Upper lobe of right lung (tissue), 1 donor: ENCODE measurements around the gene DHCR7. TPM values are rescaled to one million over a fixed set of nuclear protein-coding genes. Genes with fewer than 3 reads are reported as not detected.
A peak's percentile ranks its signal among the peaks of the same experiment; 100 is the strongest.
"Not testable (repeated sequence)": the region's sequence is repeated elsewhere in the genome, so short reads cannot be mapped to it uniquely, and the experiment has no call there.

Experiments used
- ATAC-seq: fragments of 200-7000 bp; cut with Tn5 transposase; one replicate; pipeline ENCODE4 v1.9.1; 2020; ENCODE audit warnings: mild to moderate bottlenecking, moderate library complexity
- DNase-seq: peaks from one replicate; pipeline ENCODE4 v3.0.0-alpha.2; 2020
- H3K27ac ChIP-seq: fragments of 200-600 bp; one replicate; pipeline ENCODE4 v1.8.0; 2022
- H3K27me3 ChIP-seq: fragments of 200-600 bp; one replicate; pipeline ENCODE4 v1.8.0; 2022; ENCODE audit warnings: mild to moderate bottlenecking
- H3K36me3 ChIP-seq: fragments of 200-600 bp; one replicate; pipeline ENCODE4 v1.8.0; 2022
- H3K4me1 ChIP-seq: fragments of 200-600 bp; one replicate; pipeline ENCODE4 v1.8.0; 2022
- H3K4me3 ChIP-seq: fragments of 200-600 bp; one replicate; pipeline ENCODE4 v1.8.0; 2022; ENCODE audit warnings: mild to moderate bottlenecking
- H3K9me3 ChIP-seq: fragments of 200-600 bp; one replicate; pipeline ENCODE4 v1.8.0; 2022
- intact Hi-C: fragments of 100-400 bp; cut with DNase I; formaldehyde crosslinking; loops from one replicate; pipeline ENCODE4 v1.11.0; 2022
- total RNA-seq: library from RNA; stranded (reverse); fragmentation: NEBNext Ultra II Directional; extraction: Animal tissue kit (Norgen Biotek cat#: 25700); gene quantifications from one replicate; pipeline ENCODE4 v1.2.1, GENCODE V29; 2021
- TF ChIP-seq, protein P1 (sequence below): fragments of 200-600 bp; IDR thresholded peaks from one replicate; pipeline ENCODE4 v1.8.0; 2022; ENCODE audit warnings: antibody characterized with exemption
- donor health status: DM: no; HTN: yes; CAD: no; lungs with severe emphysema.

DHCR7 gene
- total RNA-seq, 1 donor from 2014 or later, result 105 TPM

DNA sequence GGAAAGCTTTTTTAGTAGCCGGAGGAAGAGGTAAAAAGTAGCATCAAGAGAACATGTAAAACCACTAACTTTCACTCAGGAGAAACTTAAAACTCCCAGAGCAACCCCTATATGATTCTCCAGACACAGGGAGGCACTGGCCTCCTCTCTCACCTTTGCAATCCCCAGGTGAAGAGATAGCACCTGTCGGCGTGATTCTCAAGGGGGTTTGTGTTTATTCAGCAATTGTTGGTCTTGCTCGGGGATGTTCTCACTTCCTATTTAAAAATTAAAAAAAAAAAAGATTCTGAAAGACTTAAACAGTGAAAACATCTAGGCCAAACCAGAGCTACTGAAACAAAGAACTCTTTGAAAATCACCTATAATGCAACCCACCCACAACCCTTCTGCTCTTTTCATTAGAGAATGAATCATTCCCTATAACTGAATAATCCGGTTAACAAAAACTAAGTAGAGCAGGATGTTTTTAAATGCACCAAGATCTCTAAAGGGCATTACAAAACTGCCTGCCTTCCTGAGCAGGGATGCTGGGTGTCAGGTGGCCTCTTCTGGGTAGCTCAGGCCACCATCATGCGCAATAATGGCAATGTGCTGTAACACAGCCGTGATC is 24.9 kb downstream of the DHCR7 start:
- Histone ChIP-seq H3K27ac (no peak overlapping the region), H3K4me1 (peaks cover 1% of the 10 kb centered on the region), H3K27me3 (peaks cover 4% of the 10 kb centered on the region), H3K36me3 (no peaks in the 10 kb centered on the region), H3K4me3 (no peak overlapping the region), H3K9me3 (no peaks in the 10 kb centered on the region)
- DNase-seq (no peak), ATAC-seq (no peak)
- TF ChIP-seq, protein P1, sequence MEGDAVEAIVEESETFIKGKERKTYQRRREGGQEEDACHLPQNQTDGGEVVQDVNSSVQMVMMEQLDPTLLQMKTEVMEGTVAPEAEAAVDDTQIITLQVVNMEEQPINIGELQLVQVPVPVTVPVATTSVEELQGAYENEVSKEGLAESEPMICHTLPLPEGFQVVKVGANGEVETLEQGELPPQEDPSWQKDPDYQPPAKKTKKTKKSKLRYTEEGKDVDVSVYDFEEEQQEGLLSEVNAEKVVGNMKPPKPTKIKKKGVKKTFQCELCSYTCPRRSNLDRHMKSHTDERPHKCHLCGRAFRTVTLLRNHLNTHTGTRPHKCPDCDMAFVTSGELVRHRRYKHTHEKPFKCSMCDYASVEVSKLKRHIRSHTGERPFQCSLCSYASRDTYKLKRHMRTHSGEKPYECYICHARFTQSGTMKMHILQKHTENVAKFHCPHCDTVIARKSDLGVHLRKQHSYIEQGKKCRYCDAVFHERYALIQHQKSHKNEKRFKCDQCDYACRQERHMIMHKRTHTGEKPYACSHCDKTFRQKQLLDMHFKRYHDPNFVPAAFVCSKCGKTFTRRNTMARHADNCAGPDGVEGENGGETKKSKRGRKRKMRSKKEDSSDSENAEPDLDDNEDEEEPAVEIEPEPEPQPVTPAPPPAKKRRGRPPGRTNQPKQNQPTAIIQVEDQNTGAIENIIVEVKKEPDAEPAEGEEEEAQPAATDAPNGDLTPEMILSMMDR, result no peak
- intact Hi-C loops, result no loop called here

DNA sequence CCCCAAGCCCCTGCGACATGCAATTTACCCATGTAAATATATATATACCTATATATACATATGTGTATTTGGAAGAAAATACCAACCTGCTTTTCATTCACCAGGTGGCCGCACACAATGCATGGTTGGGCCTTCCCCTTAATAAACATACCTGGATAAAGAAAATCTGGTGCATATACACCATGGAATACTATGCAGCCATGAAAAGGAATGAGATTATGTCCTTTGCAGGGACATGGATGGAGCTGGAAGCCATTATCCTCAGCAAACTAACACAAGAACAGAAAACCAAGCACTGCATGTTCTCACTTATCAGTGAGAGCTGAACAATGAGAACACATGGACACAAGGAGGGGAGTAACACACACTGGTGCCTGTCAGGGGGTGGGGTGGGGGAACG is 25.9 kb downstream of the DHCR7 start:
- intact Hi-C loops, DNase-seq, H3K4me3 ChIP-seq, H3K9me3 ChIP-seq, H3K4me1 ChIP-seq, H3K27ac ChIP-seq, H3K27me3 ChIP-seq, ATAC-seq, H3K36me3 ChIP-seq: not testable (repeated sequence)

DNA sequence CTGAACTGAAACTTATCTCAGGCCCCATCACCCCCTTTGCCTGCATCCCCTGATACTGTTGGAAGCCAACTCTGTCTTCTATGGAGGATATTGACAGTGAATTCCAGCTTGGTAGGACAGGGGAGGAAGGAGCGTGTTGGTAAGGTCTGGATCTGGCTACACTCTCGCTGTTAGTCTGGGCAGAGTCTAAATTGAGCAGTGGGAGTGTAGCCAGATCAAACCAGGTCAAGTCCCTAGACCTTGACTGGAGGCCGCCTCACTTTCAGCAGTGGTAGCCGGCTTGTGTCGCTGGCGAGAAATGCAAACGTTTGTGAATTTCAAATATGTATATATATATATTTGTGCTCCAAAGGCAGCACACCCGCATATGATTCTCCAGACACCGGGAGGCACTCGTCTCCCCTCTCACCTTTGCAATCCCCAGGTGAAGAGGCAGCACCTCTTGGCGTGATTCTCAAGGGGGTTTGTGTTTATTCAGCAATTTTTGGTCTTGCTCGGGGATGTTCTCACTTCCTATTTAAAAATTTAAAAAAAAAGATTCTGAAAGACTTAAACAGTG is 26.7 kb downstream of the DHCR7 start:
- ATAC-seq, result no peak
- intact Hi-C loops, result no loop called here
- Histone ChIP-seq H3K27ac (no peak overlapping the region), H3K9me3 (no peaks in the 10 kb centered on the region), H3K36me3 (no peaks in the 10 kb centered on the region), H3K4me1 (no peaks in the 10 kb centered on the region), H3K4me3 (no peak overlapping the region), H3K27me3 (peaks cover 4% of the 10 kb centered on the region)
- DNase-seq, result peak; percentile 37
- TF ChIP-seq, protein P1, result no peak

DNA sequence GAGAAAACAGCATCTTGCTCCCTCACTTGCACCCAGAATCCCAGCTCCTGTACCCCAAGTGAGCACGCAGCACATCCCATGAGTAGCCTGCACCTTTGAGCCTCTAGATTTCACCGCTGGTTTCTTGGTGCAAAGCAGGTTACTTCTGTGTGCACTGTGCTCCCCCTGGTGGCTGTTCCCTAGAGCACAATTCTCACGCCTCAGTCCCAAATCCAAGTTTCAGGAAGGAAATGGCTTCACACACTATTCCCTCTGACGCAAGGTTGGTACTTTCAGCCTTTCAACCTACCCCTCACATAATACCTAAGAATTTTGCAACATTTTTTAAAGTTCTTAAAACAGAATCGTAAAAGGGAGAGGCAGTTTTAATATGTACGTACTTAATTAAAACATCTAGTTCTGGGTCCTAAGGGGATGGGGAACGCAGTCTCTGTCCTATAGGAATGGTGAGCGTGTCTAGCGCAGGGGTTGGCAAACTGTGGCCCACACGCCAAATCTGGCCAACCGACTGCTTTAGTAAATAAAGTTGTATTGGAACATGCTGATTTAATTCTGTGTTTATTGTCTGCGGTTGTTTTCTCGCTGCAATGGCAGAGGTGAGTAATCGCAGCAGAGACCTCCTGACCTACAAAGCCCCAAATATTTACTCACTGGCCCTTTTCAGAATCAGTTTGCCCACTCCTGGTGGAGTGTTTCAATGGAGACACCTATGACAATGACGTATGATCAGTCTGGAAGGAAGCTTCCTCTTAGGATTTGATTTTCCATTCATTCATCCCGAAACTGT is 27.5 kb downstream of the DHCR7 start:
- H3K36me3 ChIP-seq, result no peaks in the 10 kb centered on the region
- TF ChIP-seq, protein P1, result peak; percentile 69
- no peaks in the 10 kb centered on the region for H3K9me3 ChIP-seq
- DNase-seq, result no peak
- peak; percentile 91 for ATAC-seq
- no peak overlapping the region for H3K4me3 ChIP-seq
- H3K4me1 ChIP-seq, result no peaks in the 10 kb centered on the region
- H3K27me3 ChIP-seq, result peaks cover 4% of the 10 kb centered on the region
- H3K27ac ChIP-seq, result no peak overlapping the region
- intact Hi-C loops, result no loop called here

DNA sequence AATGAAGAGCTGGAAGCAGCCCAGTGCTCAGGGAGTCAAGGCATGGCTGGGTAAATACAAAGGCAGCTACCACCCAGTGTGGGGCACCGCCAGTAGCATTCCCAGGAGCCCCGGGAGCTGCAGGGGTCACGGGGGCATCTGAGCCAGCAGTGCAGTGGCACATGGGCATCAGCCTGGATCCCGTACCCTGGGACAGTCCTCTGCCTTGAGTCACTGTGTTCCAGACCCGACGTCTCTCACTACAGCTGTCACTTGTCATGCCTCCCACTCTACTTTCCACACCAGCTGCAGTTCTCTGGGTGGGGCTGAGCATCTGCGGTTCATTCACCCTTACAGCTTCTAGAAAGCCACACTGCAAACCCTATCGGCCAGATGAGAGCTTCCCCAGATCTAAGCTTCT is 29.6 kb downstream of the DHCR7 start:
- DNase-seq (no peak), ATAC-seq (no peak)
- H3K36me3 ChIP-seq, result no peaks in the 10 kb centered on the region
- H3K4me1 ChIP-seq, result no peaks in the 10 kb centered on the region
- H3K27ac ChIP-seq, result no peak overlapping the region
- H3K9me3 ChIP-seq, result no peaks in the 10 kb centered on the region
- TF ChIP-seq, protein P1, result no peak
- peaks cover 3% of the 10 kb centered on the region for H3K27me3 ChIP-seq
- intact Hi-C loops, result no loop called here
- no peak overlapping the region for H3K4me3 ChIP-seq

DNA sequence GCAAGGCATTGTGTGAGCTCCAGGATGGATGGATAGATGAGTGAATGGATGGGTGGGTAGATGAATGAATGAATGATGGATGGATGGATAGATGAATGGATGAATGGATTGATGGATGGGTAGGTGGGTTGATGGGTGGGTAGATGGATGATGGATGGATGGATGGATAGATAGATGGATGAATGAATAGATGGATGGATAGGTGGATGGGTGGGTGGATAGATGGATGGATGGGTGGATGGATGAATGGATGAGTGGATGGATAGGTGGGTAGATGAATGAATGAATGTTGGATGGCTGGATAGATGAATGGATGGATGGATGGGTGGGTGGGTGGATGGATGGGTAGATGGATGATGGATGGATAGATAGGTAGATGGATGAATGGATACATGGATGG is 33.5 kb downstream of the DHCR7 start:
- Histone ChIP-seq H3K27ac (no peak overlapping the region), H3K27me3 (peaks cover 4% of the 10 kb centered on the region), H3K36me3 (no peaks in the 10 kb centered on the region), H3K4me1 (no peaks in the 10 kb centered on the region), H3K9me3 (no peaks in the 10 kb centered on the region), H3K4me3 (no peak overlapping the region)
- intact Hi-C loops, result no loop called here
- no peak for DNase-seq
- ATAC-seq, result no peak
- TF ChIP-seq, protein P1, result no peak
